GM23338 (cell line): ENCODE results near the gene REPS1. TPM values are rescaled to one million over a fixed set of nuclear protein-coding genes. Genes with fewer than 3 reads are reported as not detected.
A peak's percentile ranks its signal among the peaks of the same experiment; 100 is the strongest.

Experiments used
- ATAC-seq: fragments of 200-7000 bp; cut with Tn5 transposase; 3 replicates; pipeline ENCODE4 v1.9.1; 2020
- DNase-seq: peaks from one replicate; pipeline ENCODE4 v3.0.0-alpha.2; 2015; ENCODE audit warnings: low spot score
- H2AFZ ChIP-seq: fragments of 200-600 bp; sonication (generic); 2 replicates; pipeline ENCODE4 v1.8.0; 2016; ENCODE audit warnings: antibody characterized with exemption, mild to moderate bottlenecking, moderate library complexity
- H3F3A ChIP-seq: fragments of 200-600 bp; sonication (generic); replicated peaks from 2 replicates; pipeline ENCODE4 v1.8.0; 2017; ENCODE audit warnings: antibody characterized with exemption, mixed run types, low read depth
- H3K27ac ChIP-seq: fragments of 200-600 bp; sonication (generic); 2 replicates; pipeline ENCODE4 v1.6.1; 2016; ENCODE audit warnings: low read depth
- H3K27me3 ChIP-seq: fragments of 200-600 bp; sonication (generic); 2 replicates; pipeline ENCODE4 v1.8.0; 2016; ENCODE audit warnings: mild to moderate bottlenecking, mixed run types, moderate library complexity; ENCODE audit not compliant: insufficient read depth
- H3K36me3 ChIP-seq: fragments of 200-600 bp; sonication (generic); 2 replicates; pipeline ENCODE4 v1.8.0; 2016; ENCODE audit warnings: mild to moderate bottlenecking; ENCODE audit not compliant: insufficient read depth
- H3K4me1 ChIP-seq: fragments of 200-600 bp; sonication (generic); 2 replicates; pipeline ENCODE4 v1.8.0; 2016; ENCODE audit warnings: mild to moderate bottlenecking, moderate library complexity; ENCODE audit not compliant: insufficient read depth
- H3K4me2 ChIP-seq: fragments of 200-600 bp; sonication (generic); 2 replicates; pipeline ENCODE4 v1.7.1; 2017; ENCODE audit warnings: mixed run types
- H3K4me3 ChIP-seq: fragments of 200-600 bp; sonication (generic); 2 replicates; pipeline ENCODE4 v1.6.1; 2016; ENCODE audit warnings: mixed run types
- H3K79me2 ChIP-seq: fragments of 200-600 bp; sonication (generic); replicated peaks from 2 replicates; pipeline ENCODE4 v1.8.0; 2017; ENCODE audit warnings: mild to moderate bottlenecking; ENCODE audit not compliant: insufficient read depth
- H3K9me2 ChIP-seq: fragments of 200-600 bp; sonication (generic); 2 replicates; pipeline ENCODE4 v1.8.0; 2017; ENCODE audit not compliant: insufficient read depth
- H4K20me1 ChIP-seq: fragments of 200-600 bp; sonication (generic); replicated peaks from 2 replicates; pipeline ENCODE4 v1.8.0; 2017; ENCODE audit warnings: mild to moderate bottlenecking; ENCODE audit not compliant: insufficient read depth
- H3K27ac Mint-ChIP-seq: 2 replicates; pipeline ENCODE4 v1.8.0; 2020; ENCODE audit warnings: inconsistent platforms, mild to moderate bottlenecking, moderate library complexity, mixed read lengths
- H3K27me3 Mint-ChIP-seq: 3 replicates; pipeline ENCODE4 v1.8.0; 2022; ENCODE audit warnings: low read depth, mild to moderate bottlenecking, moderate library complexity, mixed read lengths, inconsistent platforms; ENCODE audit not compliant: insufficient read depth, poor library complexity
- H3K36me3 Mint-ChIP-seq: 3 replicates; pipeline ENCODE4 v1.8.0; 2021; ENCODE audit warnings: low read depth, mild to moderate bottlenecking, inconsistent platforms, moderate library complexity, mixed read lengths
- H3K4me1 Mint-ChIP-seq: 3 replicates; pipeline ENCODE4 v1.8.0; 2020; ENCODE audit warnings: mild to moderate bottlenecking, inconsistent platforms, mixed read lengths
- H3K4me3 Mint-ChIP-seq: 3 replicates; pipeline ENCODE4 v1.8.0; 2021; ENCODE audit warnings: moderate library complexity, mild to moderate bottlenecking, inconsistent platforms, mixed read lengths
- H3K9me3 Mint-ChIP-seq: 3 replicates; pipeline ENCODE4 v1.8.0; 2020; ENCODE audit warnings: moderate library complexity, mild to moderate bottlenecking, inconsistent platforms, mixed read lengths
- CREB1 ChIP-seq: fragments of 250-450 bp; sonication (Bioruptor Pico); IDR thresholded peaks from 2 replicates; pipeline ENCODE4 v1.5.0; 2020; ENCODE audit warnings: low read depth, mild to moderate bottlenecking, moderate library complexity
- ETS1 ChIP-seq: IDR thresholded peaks from 2 replicates; pipeline ENCODE4 v1.6.1; 2016; ENCODE audit warnings: antibody characterized with exemption
- EZH2phosphoT487 ChIP-seq: fragments of 200-600 bp; sonication (generic); IDR thresholded peaks from one replicate; pipeline ENCODE4 v1.8.1; 2018; ENCODE audit warnings: antibody characterized with exemption; ENCODE audit not compliant: unreplicated experiment
- JUNB ChIP-seq: IDR thresholded peaks from one replicate; pipeline ENCODE4 v1.6.1; 2016; ENCODE audit warnings: antibody characterized with exemption; ENCODE audit not compliant: unreplicated experiment
- NANOG ChIP-seq: IDR thresholded peaks from 2 replicates; pipeline ENCODE4 v1.6.1; 2016; ENCODE audit warnings: antibody characterized with exemption, borderline replicate concordance
- POLR2AphosphoS5 ChIP-seq: IDR thresholded peaks from 2 replicates; pipeline ENCODE4 v1.6.1; 2016; ENCODE audit warnings: antibody characterized with exemption, low read depth
- STAT1 ChIP-seq: IDR thresholded peaks from one replicate; pipeline ENCODE4 v1.6.1; 2016; ENCODE audit warnings: antibody characterized with exemption; ENCODE audit not compliant: unreplicated experiment
- polyA plus RNA-seq: library from polyadenylated mRNA; unstranded; fragments of >200 nt; fragmentation: Nextera tagmentation; extraction: Ambion mirVana; gene quantifications from 2 replicates; pipeline ENCODE4 v1.2.1, GENCODE V29; 2016
- total RNA-seq: library from RNA; depleted of rRNA; stranded (reverse); fragments of >200 nt; shearing (Covaris generic); gene quantifications from 2 replicates; pipeline ENCODE4 v1.2.3, GENCODE V29; 2014
- TF ChIP-seq, protein P1 (sequence below): fragments of 250-450 bp; sonication (Bioruptor Pico); IDR thresholded peaks from 2 replicates; pipeline ENCODE4 v1.5.0; 2020; ENCODE audit warnings: mild to moderate bottlenecking, moderate library complexity
- TF ChIP-seq, protein P2 (sequence below): IDR thresholded peaks from one replicate; pipeline ENCODE4 v1.6.1; 2018; ENCODE audit warnings: antibody characterized with exemption; ENCODE audit not compliant: unreplicated experiment

The REPS1 gene
- total and polyA plus RNA-seq, 2 experiments from 2014 or later = 46.0 to 65.7 TPM

- H3K27me3 ChIP-seq = no peaks in the 10 kb centered on the region
- TF ChIP-seq EZH2phosphoT487 = no peak
- TF ChIP-seq STAT1 = no peak
- TF ChIP-seq CREB1 (CRISPR knock-in tag) = no peak
- TF ChIP-seq, protein P1, sequence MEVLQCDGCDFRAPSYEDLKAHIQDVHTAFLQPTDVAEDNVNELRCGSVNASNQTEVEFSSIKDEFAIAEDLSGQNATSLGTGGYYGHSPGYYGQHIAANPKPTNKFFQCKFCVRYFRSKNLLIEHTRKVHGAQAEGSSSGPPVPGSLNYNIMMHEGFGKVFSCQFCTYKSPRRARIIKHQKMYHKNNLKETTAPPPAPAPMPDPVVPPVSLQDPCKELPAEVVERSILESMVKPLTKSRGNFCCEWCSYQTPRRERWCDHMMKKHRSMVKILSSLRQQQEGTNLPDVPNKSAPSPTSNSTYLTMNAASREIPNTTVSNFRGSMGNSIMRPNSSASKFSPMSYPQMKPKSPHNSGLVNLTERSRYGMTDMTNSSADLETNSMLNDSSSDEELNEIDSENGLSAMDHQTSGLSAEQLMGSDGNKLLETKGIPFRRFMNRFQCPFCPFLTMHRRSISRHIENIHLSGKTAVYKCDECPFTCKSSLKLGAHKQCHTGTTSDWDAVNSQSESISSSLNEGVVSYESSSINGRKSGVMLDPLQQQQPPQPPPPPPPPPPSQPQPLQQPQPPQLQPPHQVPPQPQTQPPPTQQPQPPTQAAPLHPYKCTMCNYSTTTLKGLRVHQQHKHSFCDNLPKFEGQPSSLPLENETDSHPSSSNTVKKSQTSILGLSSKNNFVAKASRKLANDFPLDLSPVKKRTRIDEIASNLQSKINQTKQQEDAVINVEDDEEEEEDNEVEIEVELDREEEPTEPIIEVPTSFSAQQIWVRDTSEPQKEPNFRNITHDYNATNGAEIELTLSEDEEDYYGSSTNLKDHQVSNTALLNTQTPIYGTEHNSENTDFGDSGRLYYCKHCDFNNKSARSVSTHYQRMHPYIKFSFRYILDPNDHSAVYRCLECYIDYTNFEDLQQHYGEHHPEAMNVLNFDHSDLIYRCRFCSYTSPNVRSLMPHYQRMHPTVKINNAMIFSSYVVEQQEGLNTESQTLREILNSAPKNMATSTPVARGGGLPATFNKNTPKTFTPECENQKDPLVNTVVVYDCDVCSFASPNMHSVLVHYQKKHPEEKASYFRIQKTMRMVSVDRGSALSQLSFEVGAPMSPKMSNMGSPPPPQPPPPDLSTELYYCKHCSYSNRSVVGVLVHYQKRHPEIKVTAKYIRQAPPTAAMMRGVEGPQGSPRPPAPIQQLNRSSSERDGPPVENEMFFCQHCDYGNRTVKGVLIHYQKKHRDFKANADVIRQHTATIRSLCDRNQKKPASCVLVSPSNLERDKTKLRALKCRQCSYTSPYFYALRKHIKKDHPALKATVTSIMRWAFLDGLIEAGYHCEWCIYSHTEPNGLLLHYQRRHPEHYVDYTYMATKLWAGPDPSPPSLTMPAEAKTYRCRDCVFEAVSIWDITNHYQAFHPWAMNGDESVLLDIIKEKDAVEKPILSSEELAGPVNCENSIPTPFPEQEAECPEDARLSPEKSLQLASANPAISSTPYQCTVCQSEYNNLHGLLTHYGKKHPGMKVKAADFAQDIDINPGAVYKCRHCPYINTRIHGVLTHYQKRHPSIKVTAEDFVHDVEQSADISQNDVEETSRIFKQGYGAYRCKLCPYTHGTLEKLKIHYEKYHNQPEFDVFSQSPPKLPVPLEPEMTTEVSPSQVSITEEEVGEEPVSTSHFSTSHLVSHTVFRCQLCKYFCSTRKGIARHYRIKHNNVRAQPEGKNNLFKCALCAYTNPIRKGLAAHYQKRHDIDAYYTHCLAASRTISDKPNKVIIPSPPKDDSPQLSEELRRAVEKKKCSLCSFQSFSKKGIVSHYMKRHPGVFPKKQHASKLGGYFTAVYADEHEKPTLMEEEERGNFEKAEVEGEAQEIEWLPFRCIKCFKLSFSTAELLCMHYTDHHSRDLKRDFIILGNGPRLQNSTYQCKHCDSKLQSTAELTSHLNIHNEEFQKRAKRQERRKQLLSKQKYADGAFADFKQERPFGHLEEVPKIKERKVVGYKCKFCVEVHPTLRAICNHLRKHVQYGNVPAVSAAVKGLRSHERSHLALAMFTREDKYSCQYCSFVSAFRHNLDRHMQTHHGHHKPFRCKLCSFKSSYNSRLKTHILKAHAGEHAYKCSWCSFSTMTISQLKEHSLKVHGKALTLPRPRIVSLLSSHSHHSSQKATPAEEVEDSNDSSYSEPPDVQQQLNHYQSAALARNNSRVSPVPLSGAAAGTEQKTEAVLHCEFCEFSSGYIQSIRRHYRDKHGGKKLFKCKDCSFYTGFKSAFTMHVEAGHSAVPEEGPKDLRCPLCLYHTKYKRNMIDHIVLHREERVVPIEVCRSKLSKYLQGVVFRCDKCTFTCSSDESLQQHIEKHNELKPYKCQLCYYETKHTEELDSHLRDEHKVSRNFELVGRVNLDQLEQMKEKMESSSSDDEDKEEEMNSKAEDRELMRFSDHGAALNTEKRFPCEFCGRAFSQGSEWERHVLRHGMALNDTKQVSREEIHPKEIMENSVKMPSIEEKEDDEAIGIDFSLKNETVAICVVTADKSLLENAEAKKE (CRISPR knock-in tag) = no peak
- TF ChIP-seq ETS1 = no peak
- no peak for TF ChIP-seq POLR2AphosphoS5
- TF ChIP-seq JUNB = no peak
- no peak for TF ChIP-seq NANOG
- TF ChIP-seq, protein P2, sequence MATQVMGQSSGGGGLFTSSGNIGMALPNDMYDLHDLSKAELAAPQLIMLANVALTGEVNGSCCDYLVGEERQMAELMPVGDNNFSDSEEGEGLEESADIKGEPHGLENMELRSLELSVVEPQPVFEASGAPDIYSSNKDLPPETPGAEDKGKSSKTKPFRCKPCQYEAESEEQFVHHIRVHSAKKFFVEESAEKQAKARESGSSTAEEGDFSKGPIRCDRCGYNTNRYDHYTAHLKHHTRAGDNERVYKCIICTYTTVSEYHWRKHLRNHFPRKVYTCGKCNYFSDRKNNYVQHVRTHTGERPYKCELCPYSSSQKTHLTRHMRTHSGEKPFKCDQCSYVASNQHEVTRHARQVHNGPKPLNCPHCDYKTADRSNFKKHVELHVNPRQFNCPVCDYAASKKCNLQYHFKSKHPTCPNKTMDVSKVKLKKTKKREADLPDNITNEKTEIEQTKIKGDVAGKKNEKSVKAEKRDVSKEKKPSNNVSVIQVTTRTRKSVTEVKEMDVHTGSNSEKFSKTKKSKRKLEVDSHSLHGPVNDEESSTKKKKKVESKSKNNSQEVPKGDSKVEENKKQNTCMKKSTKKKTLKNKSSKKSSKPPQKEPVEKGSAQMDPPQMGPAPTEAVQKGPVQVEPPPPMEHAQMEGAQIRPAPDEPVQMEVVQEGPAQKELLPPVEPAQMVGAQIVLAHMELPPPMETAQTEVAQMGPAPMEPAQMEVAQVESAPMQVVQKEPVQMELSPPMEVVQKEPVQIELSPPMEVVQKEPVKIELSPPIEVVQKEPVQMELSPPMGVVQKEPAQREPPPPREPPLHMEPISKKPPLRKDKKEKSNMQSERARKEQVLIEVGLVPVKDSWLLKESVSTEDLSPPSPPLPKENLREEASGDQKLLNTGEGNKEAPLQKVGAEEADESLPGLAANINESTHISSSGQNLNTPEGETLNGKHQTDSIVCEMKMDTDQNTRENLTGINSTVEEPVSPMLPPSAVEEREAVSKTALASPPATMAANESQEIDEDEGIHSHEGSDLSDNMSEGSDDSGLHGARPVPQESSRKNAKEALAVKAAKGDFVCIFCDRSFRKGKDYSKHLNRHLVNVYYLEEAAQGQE = no peak
- peaks cover 67% of the 10 kb centered on the region for H3K4me1 Mint-ChIP-seq
- peak overlapping the region; percentile 77 for H3K27ac ChIP-seq
- H3K36me3 ChIP-seq = no peaks in the 10 kb centered on the region
- peaks cover 100% of the 10 kb centered on the region for H3K79me2 ChIP-seq
- H3K4me3 ChIP-seq = peak overlapping the region; percentile 25
- H3K27ac Mint-ChIP-seq = peak overlapping the region; percentile 75
- H3K27me3 Mint-ChIP-seq = peaks cover 2% of the 10 kb centered on the region
- no peaks in the 10 kb centered on the region for H3K9me3 Mint-ChIP-seq
- DNase-seq (no peak), ATAC-seq (no peak)
- H3F3A ChIP-seq = no peaks in the 10 kb centered on the region
- H2AFZ ChIP-seq = no peak overlapping the region
- H3K4me1 ChIP-seq = peaks cover 63% of the 10 kb centered on the region
- H3K4me2 ChIP-seq = peak overlapping the region; percentile 35
- no peaks in the 10 kb centered on the region for H3K9me2 ChIP-seq
- no peaks in the 10 kb centered on the region for H3K36me3 Mint-ChIP-seq
- H3K4me3 Mint-ChIP-seq = peak overlapping the region; percentile 20
- peaks cover 7% of the 10 kb centered on the region; the same call in 1 of the 2 replicates for H4K20me1 ChIP-seq
Measured at GRCh38 chr6:138972226-138972665, 15.8 kb downstream of the REPS1 start.
